Stomach smooth muscle (tissue), 2 donors: ENCODE results near the gene PCDHGA6.
"Not testable (repeated sequence)": the region's sequence is repeated elsewhere in the genome, so short reads cannot be mapped to it uniquely, and the experiment has no call there.

Experiments
- H3K27ac ChIP-seq: one replicate; pipeline ENCODE4 v1.7.0; 2013; ENCODE audit warnings: mild to moderate bottlenecking, low read length, inconsistent platforms
- H3K27me3 ChIP-seq, 2 donors: one replicate each; pipeline ENCODE4 v1.7.0; 2013; ENCODE audit warnings: low read length in 2 of 2; ENCODE audit not compliant: insufficient read depth in 2 of 2, control insufficient read depth in 1 of 2
- H3K36me3 ChIP-seq, 2 donors: one replicate each; pipeline ENCODE4 v1.7.0; 2013; ENCODE audit warnings: low read length in 2 of 2; ENCODE audit not compliant: control insufficient read depth in 2 of 2, insufficient read depth in 2 of 2
- H3K4me1 ChIP-seq: one replicate; pipeline ENCODE4 v1.7.0; 2013; ENCODE audit warnings: low read length; ENCODE audit not compliant: control insufficient read depth, insufficient read depth
- H3K4me3 ChIP-seq, 2 donors: one replicate each; pipeline ENCODE4 v1.7.0; 2013; ENCODE audit warnings: low read length in 2 of 2
- H3K9ac ChIP-seq, 2 donors: one replicate each; pipeline ENCODE4 v1.7.0; 2013; ENCODE audit warnings: low read length in 2 of 2, mild to moderate bottlenecking in 1 of 2
- H3K9me3 ChIP-seq, 2 donors: one replicate each; pipeline ENCODE4 v1.7.0; 2013; ENCODE audit warnings: low read length in 2 of 2; ENCODE audit not compliant: control insufficient read depth in 2 of 2
- donor health status: healthy.
- donor health status: Pancreatic carcinoma.

PCDHGA6 gene

DNA sequence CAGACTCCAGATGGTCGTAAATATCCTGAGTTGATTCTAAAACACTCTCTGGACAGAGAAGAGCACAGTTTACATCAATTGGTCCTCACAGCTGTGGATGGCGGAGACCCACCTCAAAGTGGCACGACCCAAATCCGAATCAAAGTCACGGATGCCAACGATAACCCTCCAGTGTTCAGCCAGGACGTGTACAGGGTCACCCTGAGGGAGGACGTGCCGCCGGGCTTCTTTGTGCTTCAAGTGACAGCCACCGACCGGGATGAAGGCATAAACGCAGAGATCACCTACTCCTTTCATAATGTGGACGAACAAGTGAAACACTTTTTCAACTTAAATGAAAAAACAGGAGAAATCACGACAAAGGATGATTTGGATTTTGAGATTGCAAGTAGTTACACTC is 13.0 kb upstream of the PCDHGA6 start:
- Histone ChIP-seq H3K36me3 (peaks cover 0 to 2% of the 10 kb centered on the region in 2 donors), H3K9me3 (peaks cover 41 to 70% of the 10 kb centered on the region in 2 donors), H3K9ac (no peak overlapping the region), H3K4me1 (no peaks in the 10 kb centered on the region), H3K27ac (no peak overlapping the region), H3K4me3 (peak overlapping the region; percentile 49 to 54), H3K27me3 (no peaks in the 10 kb centered on the region)

DNA sequence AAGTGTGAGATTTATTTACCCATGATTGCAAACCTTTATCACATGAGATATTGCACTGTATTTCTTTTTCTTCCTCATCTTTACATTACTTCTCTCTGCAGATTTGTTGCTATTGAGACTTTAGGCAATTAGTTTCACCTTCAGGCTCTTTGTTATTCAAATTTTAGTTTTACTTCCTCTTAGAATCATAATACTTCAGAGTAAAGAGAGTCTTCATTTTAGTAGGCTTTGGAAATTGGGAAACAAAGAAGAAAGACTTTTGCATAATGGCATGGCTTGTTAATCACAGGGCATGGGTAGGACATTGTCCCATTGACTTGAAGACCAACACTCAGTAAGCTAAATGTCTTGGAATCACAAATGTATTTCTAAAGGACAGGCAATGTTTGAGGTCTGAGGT is 11.0 kb upstream of the PCDHGA6 start:
- Histone ChIP-seq H3K27ac (no peak overlapping the region), H3K27me3 (no peaks in the 10 kb centered on the region), H3K36me3 (no peaks in the 10 kb centered on the region), H3K4me3 (no peak overlapping the region), H3K9me3 (peaks cover 36 to 64% of the 10 kb centered on the region in 2 donors), H3K9ac (no peak overlapping the region), H3K4me1 (no peaks in the 10 kb centered on the region)

- H3K9me3 ChIP-seq, result peaks cover 36 to 64% of the 10 kb centered on the region in 2 donors
- H3K4me3 ChIP-seq, result peak within 1 kb of the TSS; percentile 52 to 56
- H3K9ac ChIP-seq, result no peak within 1 kb of the TSS
- no peaks in the 10 kb centered on the region for H3K27me3 ChIP-seq
- H3K36me3 ChIP-seq, result no peaks in the 10 kb centered on the region
- no peaks in the 10 kb centered on the region for H3K4me1 ChIP-seq
- H3K27ac ChIP-seq, result no peak within 1 kb of the TSS
These were observed 9.6 kb upstream of the PCDHGA6 start, which contains the start of gene PCDHGA5 for GRCh38 chr5:141363952-141364660. TSS of gene PCDHGA5 (plus strand) at chr5:141364162. CDS start at chr5:141364331, 169 bp downstream.

GRCh38 chr5:141366016-141366896 is 7.4 kb upstream of the PCDHGA6 start:
- Histone ChIP-seq H3K9ac (no peak overlapping the region), H3K27ac (no peak overlapping the region), H3K4me3 (peak overlapping the region; percentile 22 to 46), H3K9me3 (peaks cover 35 to 60% of the 10 kb centered on the region in 2 donors), H3K36me3 (no peaks in the 10 kb centered on the region), H3K4me1 (no peaks in the 10 kb centered on the region), H3K27me3 (no peaks in the 10 kb centered on the region)

DNA sequence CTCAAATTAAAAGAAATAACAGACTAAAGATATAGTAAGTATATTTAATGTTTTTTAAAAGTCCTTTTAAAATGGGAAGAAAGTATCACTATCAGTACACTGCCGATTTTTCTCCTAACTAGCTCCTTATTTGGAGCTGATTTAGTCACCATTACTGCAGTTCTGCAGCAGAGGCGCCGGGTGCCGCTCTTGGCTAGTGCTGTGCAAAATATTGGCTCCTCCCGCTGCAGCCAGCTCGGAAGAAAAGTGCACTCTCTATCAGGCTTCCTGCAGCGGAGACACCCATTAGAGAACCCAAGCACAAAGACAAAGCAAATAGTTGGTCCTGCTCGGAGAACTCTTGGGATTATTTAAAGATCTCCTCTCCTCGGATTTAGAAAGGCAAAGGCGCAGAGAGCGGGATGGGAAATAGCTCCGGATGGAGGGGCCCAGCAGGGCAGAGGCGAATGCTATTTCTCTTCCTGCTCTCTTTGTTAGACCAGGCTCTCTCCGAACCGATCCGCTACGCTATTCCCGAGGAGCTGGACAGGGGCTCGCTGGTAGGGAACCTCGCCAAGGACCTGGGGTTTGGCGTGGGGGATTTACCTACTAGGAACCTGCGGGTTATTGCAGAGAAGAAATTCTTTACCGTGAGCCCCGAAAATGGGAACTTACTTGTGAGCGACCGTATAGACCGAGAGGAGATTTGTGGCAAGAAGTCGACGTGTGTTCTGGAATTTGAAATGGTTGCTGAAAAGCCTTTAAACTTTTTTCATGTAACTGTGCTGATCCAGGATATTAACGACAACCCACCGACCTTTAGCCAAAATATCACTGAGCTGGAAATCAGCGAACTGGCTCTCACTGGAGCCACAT is 3.5 kb upstream of the PCDHGA6 start, which contains the start of gene PCDHGB3:
TSS of gene PCDHGB3 (plus strand) at position 249 of the 855 bp plus-strand sequence. CDS start at position 402, 153 bp downstream.
- Histone ChIP-seq H3K9me3 (peaks cover 45 to 70% of the 10 kb centered on the region in 2 donors), H3K4me3 (peak within 1 kb of the TSS; percentile 47 to 57), H3K36me3 (peaks cover 0 to 2% of the 10 kb centered on the region in 2 donors)

GRCh38 chr5:141371572-141372475 is 1.9 kb upstream of the PCDHGA6 start:
- Histone ChIP-seq H3K9ac (no peak overlapping the region), H3K27ac (no peak overlapping the region), H3K36me3 (peaks cover 0 to 2% of the 10 kb centered on the region in 2 donors), H3K9me3 (peaks cover 41 to 70% of the 10 kb centered on the region in 2 donors), H3K27me3 (no peaks in the 10 kb centered on the region), H3K4me1 (peaks cover 4% of the 10 kb centered on the region), H3K4me3 (peak overlapping the region; percentile 36 to 47)

More for the DNA sequence above, 3.5 kb upstream of the PCDHGA6 start, which contains the start of gene PCDHGB3:
- Histone ChIP-seq H3K4me1 (peaks cover 4% of the 10 kb centered on the region), H3K9ac (no peak within 1 kb of the TSS), H3K27me3 (no peaks in the 10 kb centered on the region), H3K27ac (no peak within 1 kb of the TSS)

GRCh38 chr5:141374627-141375026 is 936 bp downstream of the PCDHGA6 start:
- no peak overlapping the region for H3K27ac ChIP-seq
- H3K9ac ChIP-seq, result no peak overlapping the region
- peak overlapping the region; percentile 31 to 65 for H3K4me3 ChIP-seq
- peaks cover 4% of the 10 kb centered on the region for H3K4me1 ChIP-seq
- no peaks in the 10 kb centered on the region for H3K27me3 ChIP-seq
- H3K36me3 ChIP-seq, result peaks cover 0 to 2% of the 10 kb centered on the region in 2 donors
- H3K9me3 ChIP-seq, result peaks cover 38 to 76% of the 10 kb centered on the region in 2 donors

GRCh38 chr5:141375444-141376155 is 1.9 kb downstream of the PCDHGA6 start:
- H3K36me3 ChIP-seq, H3K27me3 ChIP-seq, H3K27ac ChIP-seq, H3K9ac ChIP-seq, H3K4me1 ChIP-seq: not testable (repeated sequence)
- H3K4me3 ChIP-seq, result peak overlapping the region in 1 of 2 donors; percentile 15
- H3K9me3 ChIP-seq, result peaks cover 36 to 73% of the 10 kb centered on the region in 2 donors
